ENCODE results near the gene KIDINS220.

Gene KIDINS220

GRCh38 chr2:8851811-8852560, 14.6 kb upstream of the KIDINS220 start:
- DNase-seq (ENCODE audit: low read depth) = no peak

GRCh38 chr2:8850845-8851487, 13.6 kb upstream of the KIDINS220 start:
- no peak for DNase-seq (ENCODE audit: low read depth)

GRCh38 chr2:8849327-8849726, 11.9 kb upstream of the KIDINS220 start:
- no peak for DNase-seq (ENCODE audit: low read depth)

- no peak for DNase-seq (ENCODE audit: low read depth)
Measured at GRCh38 chr2:8848328-8849100, 11.1 kb upstream of the KIDINS220 start.

- DNase-seq (ENCODE audit: low read depth) = no peak
Measured at GRCh38 chr2:8847400-8847799, 10.0 kb upstream of the KIDINS220 start.

- no peak for DNase-seq (ENCODE audit: low read depth)
Measured at GRCh38 chr2:8841932-8842331, 4.5 kb upstream of the KIDINS220 start.

GRCh38 chr2:8840475-8841091, 3.2 kb upstream of the KIDINS220 start:
- no peak for DNase-seq (ENCODE audit: low read depth)

- no peak for DNase-seq (ENCODE audit: low read depth)
Measured at GRCh38 chr2:8839189-8839965, 2.0 kb upstream of the KIDINS220 start.

- no peak for DNase-seq (ENCODE audit: low read depth)
Measured at GRCh38 chr2:8837795-8838140, 355 bp upstream of the KIDINS220 start.

GRCh38 chr2:8835279-8835678, 2.1 kb downstream of the KIDINS220 start:
- DNase-seq (ENCODE audit: low read depth) = no peak

GRCh38 chr2:8833853-8834252, 3.6 kb downstream of the KIDINS220 start:
- DNase-seq (ENCODE audit: low read depth) = no peak

- no peak for DNase-seq (ENCODE audit: low read depth)
Measured at GRCh38 chr2:8831516-8831915, 5.9 kb downstream of the KIDINS220 start.

- DNase-seq (ENCODE audit: low read depth) = no peak
Measured at GRCh38 chr2:8827729-8828128, 9.7 kb downstream of the KIDINS220 start.

- DNase-seq (ENCODE audit: low read depth) = no peak
Measured at GRCh38 chr2:8822218-8822617, 15.2 kb downstream of the KIDINS220 start.

GRCh38 chr2:8821276-8822217, 15.9 kb downstream of the KIDINS220 start:
- no peak for DNase-seq (ENCODE audit: low read depth)

GRCh38 chr2:8819948-8820347, 17.5 kb downstream of the KIDINS220 start:
- no peak for DNase-seq (ENCODE audit: low read depth)

- no peak for DNase-seq (ENCODE audit: low read depth)
Measured at GRCh38 chr2:8819194-8819593, 18.2 kb downstream of the KIDINS220 start.

GRCh38 chr2:8817221-8817620, 20.2 kb downstream of the KIDINS220 start:
- no peak for DNase-seq (ENCODE audit: low read depth)

GRCh38 chr2:8806885-8807704, 30.3 kb downstream of the KIDINS220 start:
- DNase-seq (ENCODE audit: low read depth) = no peak
